MM.1S (cell line): ENCODE results near the gene TCF3.

Experiments
- DNase-seq: peaks from one replicate; pipeline ENCODE4 v3.0.0-alpha.2; 2015
- H2AFZ ChIP-seq: fragments of 300-600 bp; sonication (generic); 2 replicates; pipeline ENCODE4 v1.6.0; 2016; ENCODE audit warnings: antibody characterized with exemption, low read length
- H3F3A ChIP-seq: fragments of 300-600 bp; sonication (generic); 2 replicates; pipeline ENCODE4 v1.6.1; 2016; ENCODE audit warnings: mild to moderate bottlenecking, antibody characterized with exemption, low read length, moderate library complexity, mixed read lengths; ENCODE audit not compliant: insufficient read depth
- H3K27ac ChIP-seq: fragments of 300-600 bp; sonication (generic); 2 replicates; pipeline ENCODE4 v1.5.1; 2016; ENCODE audit warnings: mild to moderate bottlenecking, low read length
- H3K27me3 ChIP-seq: fragments of 300-600 bp; sonication (generic); replicated peaks from 2 replicates; pipeline ENCODE4 v1.6.0; 2016; ENCODE audit warnings: low read length; ENCODE audit not compliant: insufficient read depth
- H3K36me3 ChIP-seq: fragments of 300-600 bp; sonication (generic); replicated peaks from 2 replicates; pipeline ENCODE4 v1.6.1; 2016; ENCODE audit warnings: mild to moderate bottlenecking, low read length, mixed read lengths; ENCODE audit not compliant: insufficient read depth
- H3K4me1 ChIP-seq: fragments of 300-600 bp; sonication (generic); 2 replicates; pipeline ENCODE4 v1.6.1; 2016; ENCODE audit warnings: low read length, mixed read lengths
- H3K4me2 ChIP-seq: fragments of 300-600 bp; sonication (generic); 2 replicates; pipeline ENCODE4 v1.6.0; 2016; ENCODE audit warnings: low read depth, low read length
- H3K4me3 ChIP-seq: fragments of 300-600 bp; sonication (generic); 2 replicates; pipeline ENCODE4 v1.5.1; 2016; ENCODE audit warnings: low read length, mixed read lengths
- H3K79me2 ChIP-seq: fragments of 300-600 bp; sonication (generic); 2 replicates; pipeline ENCODE4 v1.6.1; 2016; ENCODE audit warnings: mixed run types, low read length, mixed read lengths
- H3K9ac ChIP-seq: fragments of 300-600 bp; sonication (generic); 2 replicates; pipeline ENCODE4 v1.6.1; 2016; ENCODE audit warnings: low read length, mixed read lengths
- H3K9me2 ChIP-seq: fragments of 300-600 bp; sonication (generic); replicated peaks from 2 replicates; pipeline ENCODE4 v1.6.1; 2016; ENCODE audit warnings: mild to moderate bottlenecking, low read length, mixed read lengths; ENCODE audit not compliant: insufficient read depth
- H3K9me3 ChIP-seq: fragments of 300-600 bp; sonication (generic); replicated peaks from 2 replicates; pipeline ENCODE4 v1.6.1; 2016; ENCODE audit warnings: mild to moderate bottlenecking, low read length, mixed read lengths; ENCODE audit not compliant: insufficient read depth
- H4K20me1 ChIP-seq: fragments of 300-600 bp; sonication (generic); 2 replicates; pipeline ENCODE4 v1.6.1; 2016; ENCODE audit warnings: mild to moderate bottlenecking, low read length, moderate library complexity, mixed read lengths; ENCODE audit not compliant: insufficient read depth
- CTCF ChIP-seq: fragments of 300-600 bp; sonication (generic); IDR thresholded peaks from 2 replicates; pipeline ENCODE4 v1.5.1; 2016; ENCODE audit warnings: antibody characterized with exemption, low read length, mixed read lengths
- EZH2 ChIP-seq: fragments of 300-600 bp; sonication (generic); optimal IDR thresholded peaks from 2 replicates; pipeline ENCODE3; 2017; ENCODE audit warnings: low read depth, mild to moderate bottlenecking, antibody characterized with exemption, low read length, mixed read lengths
- EZH2phosphoT487 ChIP-seq: fragments of 300-600 bp; sonication (generic); IDR thresholded peaks from 2 replicates; pipeline ENCODE4 v1.6.1; 2018; ENCODE audit warnings: antibody characterized with exemption, low read length

Gene TCF3

DNA sequence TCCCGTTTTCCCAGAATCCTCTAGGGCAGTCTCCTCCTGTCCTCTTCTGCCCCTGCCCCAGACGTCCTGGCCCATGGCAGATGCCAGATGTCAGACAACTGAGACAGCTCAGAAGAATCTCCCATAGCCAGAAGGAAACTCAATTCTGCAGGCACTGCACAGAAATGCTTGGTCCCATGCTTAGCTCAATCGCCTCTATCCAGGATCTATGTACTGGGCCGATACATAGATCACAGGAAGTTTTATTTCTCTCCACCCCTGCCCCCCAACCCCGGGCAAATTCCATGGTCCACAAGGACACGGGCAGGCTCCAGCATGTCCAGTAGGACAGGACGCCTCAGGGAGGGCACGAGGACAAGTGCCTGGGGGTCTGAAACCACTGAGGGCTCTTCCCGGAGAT, 64.5 kb downstream of the TCF3 start:
- Histone ChIP-seq H3F3A (peaks cover 13% of the 10 kb centered on the region; the same call in 1 of the 2 replicates), H2AFZ (no peak overlapping the region), H3K27ac (no peak overlapping the region), H3K4me1 (peaks cover 5% of the 10 kb centered on the region; the same call in 1 of the 2 replicates), H3K9me3 (no peaks in the 10 kb centered on the region), H3K27me3 (no peaks in the 10 kb centered on the region), H3K36me3 (no peaks in the 10 kb centered on the region), H3K4me3 (no peak overlapping the region), H3K79me2 (peaks cover 69% of the 10 kb centered on the region), H3K9me2 (no peaks in the 10 kb centered on the region), H3K4me2 (no peak overlapping the region), H3K9ac (no peak overlapping the region), H4K20me1 (no peaks in the 10 kb centered on the region)
- DNase-seq, result no peak
- TF ChIP-seq EZH2, result no peak
- TF ChIP-seq EZH2phosphoT487, result no peak
- no peak for TF ChIP-seq CTCF

GRCh38 chr19:1585243-1585580, 67.2 kb downstream of the TCF3 start:
- H3K9me2 ChIP-seq, result no peaks in the 10 kb centered on the region
- H3K4me1 ChIP-seq, result no peaks in the 10 kb centered on the region
- no peaks in the 10 kb centered on the region for H3K9me3 ChIP-seq
- no peak overlapping the region for H2AFZ ChIP-seq
- H4K20me1 ChIP-seq, result no peaks in the 10 kb centered on the region
- no peak overlapping the region for H3K9ac ChIP-seq
- no peak overlapping the region for H3K4me2 ChIP-seq
- DNase-seq, result no peak
- TF ChIP-seq EZH2 (no peak), CTCF (no peak), EZH2phosphoT487 (no peak)
- no peak overlapping the region for H3K27ac ChIP-seq
- H3F3A ChIP-seq, result 0 out of 2 replicates have a peak, but pooled peaks cover under 1% of the 10 kb centered on the region
- H3K4me3 ChIP-seq, result no peak overlapping the region
- peaks cover 50% of the 10 kb centered on the region for H3K79me2 ChIP-seq
- no peaks in the 10 kb centered on the region; the same call in none of the 2 replicates for H3K36me3 ChIP-seq
- no peaks in the 10 kb centered on the region for H3K27me3 ChIP-seq

- Histone ChIP-seq H3F3A (no peaks in the 10 kb centered on the region), H3K36me3 (no peaks in the 10 kb centered on the region; the same call in none of the 2 replicates), H3K9me2 (no peaks in the 10 kb centered on the region), H3K27ac (no peak overlapping the region), H3K4me1 (no peaks in the 10 kb centered on the region), H2AFZ (no peak overlapping the region), H3K4me3 (no peak overlapping the region), H3K27me3 (no peaks in the 10 kb centered on the region), H3K79me2 (peaks cover 44% of the 10 kb centered on the region), H4K20me1 (no peaks in the 10 kb centered on the region), H3K9me3 (no peaks in the 10 kb centered on the region), H3K4me2 (no peak overlapping the region), H3K9ac (no peak overlapping the region)
- DNase-seq, result no peak
- TF ChIP-seq CTCF (no peak), EZH2 (no peak), EZH2phosphoT487 (no peak)
Observed at GRCh38 chr19:1584500-1585242, 67.7 kb downstream of the TCF3 start.
